Left colon (tissue), 2 donors: ENCODE measurements around the gene SDK1. TPM values are rescaled to one million over a fixed set of nuclear protein-coding genes. Genes with fewer than 3 reads are reported as not detected.

ENCODE experiments used
- ATAC-seq: fragments of 200-7000 bp; cut with Tn5 transposase; one replicate; pipeline ENCODE4 v1.9.1; 2020; ENCODE audit warnings: mild to moderate bottlenecking, moderate library complexity
- DNase-seq, 2 donors: peaks; one replicate each; pipeline ENCODE4 v3.0.0-alpha.2; 2020
- intact Hi-C, 2 donors: fragments of 100-400 bp; cut with DNase I in 1 of 2; cut with micrococcal nuclease in 1 of 2; formaldehyde crosslinking; loops; one replicate each; pipeline versions ENCODE4 v1.11.2 to v1.14.0; 2022; cut with DNase I, micrococcal nuclease
- total RNA-seq, 2 donors: library from RNA; stranded (reverse); fragmentation: NEBNext Ultra II Directional; extraction: Animal tissue kit (Norgen Biotek cat#: 25700); gene quantifications; one replicate each; pipeline ENCODE4 v1.2.1, GENCODE V29; 2021
- donor health status: DM: no; HTN: no; CAD: no.
- donor health status: DM: yes; HTN: yes; CAD: no.

Gene SDK1
- total RNA-seq, 2 donors from 2014 or later = 3.4 to 5.8 TPM

- DNase-seq = no peak
- no peak for ATAC-seq
- intact Hi-C loops = no loop called here
Measured at GRCh38 chr7:4020086-4020485, 719.0 kb downstream of the SDK1 start.

- no peak for DNase-seq
- no peak for ATAC-seq
- intact Hi-C loops = no loop called here
Measured at GRCh38 chr7:4021413-4021812, 720.4 kb downstream of the SDK1 start.

- intact Hi-C loops = no loop called here
- ATAC-seq = no peak
- no peak for DNase-seq
Measured at GRCh38 chr7:4022265-4022664, 721.2 kb downstream of the SDK1 start.

- no peak for ATAC-seq
- DNase-seq = no peak
- intact Hi-C loops = no loop called here
Measured at GRCh38 chr7:4023502-4023901, 722.5 kb downstream of the SDK1 start.

- DNase-seq (no peak), ATAC-seq (no peak)
Measured at GRCh38 chr7:4024133-4024532, 723.1 kb downstream of the SDK1 start.

GRCh38 chr7:4024806-4025205 lies 723.8 kb downstream of the SDK1 start:
- ATAC-seq = no peak
- intact Hi-C loops = no loop called here

More at GRCh38 chr7:4024133-4024532, 723.1 kb downstream of the SDK1 start:
- intact Hi-C loops = no loop called here

GRCh38 chr7:4025210-4025609 lies 724.2 kb downstream of the SDK1 start:
- DNase-seq (no peak), ATAC-seq (no peak)
- intact Hi-C loops = no loop called here

More at GRCh38 chr7:4024806-4025205, 723.8 kb downstream of the SDK1 start:
- no peak for DNase-seq

GRCh38 chr7:4025694-4026615 lies 724.9 kb downstream of the SDK1 start:
- ATAC-seq = no peak

GRCh38 chr7:4026941-4027486 lies 726.0 kb downstream of the SDK1 start:
- DNase-seq (no peak), ATAC-seq (no peak)
- intact Hi-C loops = no loop called here

More at GRCh38 chr7:4025694-4026615, 724.9 kb downstream of the SDK1 start:
- no peak for DNase-seq
- intact Hi-C loops = no loop called here

GRCh38 chr7:4028221-4028620 lies 727.2 kb downstream of the SDK1 start:
- ATAC-seq (no peak), DNase-seq (no peak)
- intact Hi-C loops = no loop called here

GRCh38 chr7:4029941-4030340 lies 728.9 kb downstream of the SDK1 start:
- ATAC-seq (no peak), DNase-seq (no peak)
- intact Hi-C loops = no loop called here

GRCh38 chr7:4030346-4030950 lies 729.4 kb downstream of the SDK1 start:
- ATAC-seq = no peak
- intact Hi-C loops = no loop called here
- no peak for DNase-seq

- no peak for DNase-seq
- intact Hi-C loops = no loop called here
- ATAC-seq = no peak
Measured at GRCh38 chr7:4033996-4034395, 732.9 kb downstream of the SDK1 start.

- DNase-seq (no peak), ATAC-seq (no peak)
- intact Hi-C loops = no loop called here
Measured at GRCh38 chr7:4037308-4037707, 736.3 kb downstream of the SDK1 start.

GRCh38 chr7:4037877-4038276 lies 736.8 kb downstream of the SDK1 start:
- ATAC-seq (no peak), DNase-seq (no peak)
- intact Hi-C loops = no loop called here

GRCh38 chr7:4040109-4040928 lies 739.3 kb downstream of the SDK1 start:
- intact Hi-C loops = no loop called here
- ATAC-seq (no peak), DNase-seq (no peak)

- ATAC-seq (no peak), DNase-seq (no peak)
- intact Hi-C loops = no loop called here
Measured at GRCh38 chr7:4042402-4043045, 741.5 kb downstream of the SDK1 start.

- intact Hi-C loops = no loop called here
- ATAC-seq (no peak), DNase-seq (no peak)
Measured at GRCh38 chr7:4043988-4044387, 742.9 kb downstream of the SDK1 start.

- intact Hi-C loops = no loop called here
- no peak for ATAC-seq
- DNase-seq = no peak
Measured at GRCh38 chr7:4045450-4045849, 744.4 kb downstream of the SDK1 start.
